Neural cell (in vitro differentiated cells): ENCODE data around the gene VSIG10L2. TPM values are rescaled to one million over a fixed set of nuclear protein-coding genes. Genes with fewer than 3 reads are reported as not detected.

ENCODE experiments used
- H2AFZ ChIP-seq: fragments of 200-600, 300-800 bp; sonication (generic), shearing (Covaris generic); 2 replicates; pipeline ENCODE4 v1.6.0; 2014; ENCODE audit warnings: low read depth, mild to moderate bottlenecking, antibody characterized with exemption, low read length, moderate library complexity
- H3F3A ChIP-seq: fragments of 200-600 bp; shearing (Covaris generic); 2 replicates; pipeline ENCODE4 v1.6.1; 2016; ENCODE audit warnings: mild to moderate bottlenecking, moderate library complexity, mixed read lengths, antibody characterized with exemption, low read length; ENCODE audit not compliant: insufficient read depth, poor library complexity, severe bottlenecking
- H3K27ac ChIP-seq: fragments of 200-600, 300-800 bp; sonication (generic), shearing (Covaris generic); 2 replicates; pipeline ENCODE4 v1.5.1; 2014; ENCODE audit warnings: mild to moderate bottlenecking, low read length, moderate library complexity
- H3K27me3 ChIP-seq: fragments of 300-800, 200-600 bp; sonication (generic), shearing (Covaris generic); 2 replicates; pipeline ENCODE4 v1.6.0; 2014; ENCODE audit warnings: mild to moderate bottlenecking, low read depth, low read length, moderate library complexity; ENCODE audit not compliant: insufficient read depth
- H3K36me3 ChIP-seq: fragments of 300-800, 200-600 bp; sonication (generic), shearing (Covaris generic); 2 replicates; pipeline ENCODE4 v1.5.1; 2014; ENCODE audit warnings: mild to moderate bottlenecking, antibody characterized with exemption, low read length, moderate library complexity; ENCODE audit not compliant: insufficient read depth
- H3K4me2 ChIP-seq: fragments of 300-800, 200-600 bp; sonication (generic), shearing (Covaris generic); 2 replicates; pipeline ENCODE4 v1.6.0; 2014; ENCODE audit warnings: mild to moderate bottlenecking, low read length
- H3K4me3 ChIP-seq: fragments of 300-800, 200-600 bp; sonication (generic), shearing (Covaris generic); 2 replicates; pipeline ENCODE4 v1.5.1; 2014; ENCODE audit warnings: mild to moderate bottlenecking, low read length, moderate library complexity
- H3K79me2 ChIP-seq: fragments of 200-600 bp; shearing (Covaris generic); replicated peaks from 2 replicates; pipeline ENCODE4 v1.6.0; 2014; ENCODE audit warnings: mild to moderate bottlenecking, low read length, moderate library complexity; ENCODE audit not compliant: insufficient read depth
- H3K9ac ChIP-seq: fragments of 300-800, 200-600 bp; sonication (generic), shearing (Covaris generic); 2 replicates; pipeline ENCODE4 v1.6.1; 2016; ENCODE audit warnings: mild to moderate bottlenecking, low read length, mixed read lengths
- H3K9me2 ChIP-seq: fragments of 200-600 bp; shearing (Covaris generic); 2 replicates; pipeline ENCODE4 v1.6.1; 2016; ENCODE audit warnings: mild to moderate bottlenecking, low read length, mixed read lengths; ENCODE audit not compliant: insufficient read depth
- H3K9me3 ChIP-seq: fragments of 200-600, 300-800 bp; sonication (generic), shearing (Covaris generic); 2 replicates; pipeline ENCODE4 v1.6.1; 2016; ENCODE audit warnings: mild to moderate bottlenecking, mixed run types, low read length, moderate library complexity, mixed read lengths
- H4K20me1 ChIP-seq: fragments of 200-600 bp; shearing (Covaris generic); 2 replicates; pipeline ENCODE4 v1.6.1; 2016; ENCODE audit warnings: mild to moderate bottlenecking, mixed run types; ENCODE audit not compliant: insufficient read depth
- CTCF ChIP-seq: fragments of 450-650 bp; IDR thresholded peaks from 2 replicates; pipeline ENCODE4 v1.5.1; 2014; ENCODE audit warnings: antibody characterized with exemption, mild to moderate bottlenecking, moderate library complexity; ENCODE audit not compliant: poor library complexity, severe bottlenecking
- EZH2 ChIP-seq: fragments of 200-600, 300-800 bp; shearing (Covaris generic), sonication (generic); IDR thresholded peaks from 2 replicates; pipeline ENCODE4 v1.6.1; 2014; ENCODE audit warnings: antibody characterized with exemption, low read length, borderline replicate concordance, mild to moderate bottlenecking; ENCODE audit not compliant: insufficient read depth, poor library complexity, severe bottlenecking
- MXI1 ChIP-seq: fragments of 450-650 bp; conservative IDR thresholded peaks from 2 replicates; pipeline ENCODE4 v1.6.1; 2014; ENCODE audit warnings: antibody characterized with exemption, mild to moderate bottlenecking; ENCODE audit not compliant: poor library complexity, severe bottlenecking
- SMC3 ChIP-seq: fragments of 450-650 bp; conservative IDR thresholded peaks from 2 replicates; pipeline ENCODE4 v1.6.1; 2014; ENCODE audit warnings: antibody characterized with exemption, mild to moderate bottlenecking, moderate library complexity; ENCODE audit not compliant: poor library complexity
- TAF1 ChIP-seq: IDR thresholded peaks from 2 replicates; pipeline ENCODE4 v1.6.1; 2012; ENCODE audit warnings: low read depth
- polyA plus RNA-seq: library from polyadenylated mRNA; depleted of rRNA; stranded (reverse); fragments of >200 nt; gene quantifications from 2 replicates; pipeline ENCODE4 v1.2.3, GENCODE V29; 2014

Gene VSIG10L2
- polyA plus RNA-seq, 1 donor from 2014 or later, result not detected

- Histone ChIP-seq H3F3A (no peaks in the 10 kb centered on the region), H3K9ac (no peak overlapping the region), H3K9me2 (no peaks in the 10 kb centered on the region), H3K27me3 (no peaks in the 10 kb centered on the region), H4K20me1 (no peaks in the 10 kb centered on the region), H3K4me2 (no peak overlapping the region), H3K36me3 (no peaks in the 10 kb centered on the region), H3K79me2 (no peaks in the 10 kb centered on the region), H3K4me3 (no peak overlapping the region), H3K27ac (no peak overlapping the region), H2AFZ (no peak overlapping the region), H3K9me3 (no peaks in the 10 kb centered on the region)
- no peak for TF ChIP-seq MXI1
- no peak for TF ChIP-seq CTCF
- no peak for TF ChIP-seq TAF1
- no peak for TF ChIP-seq EZH2
Measured at GRCh38 chr11:125938418-125938817, 7.4 kb upstream of the VSIG10L2 start.

GRCh38 chr11:125939081-125939521 lies 6.7 kb upstream of the VSIG10L2 start:
- H4K20me1 ChIP-seq, result no peaks in the 10 kb centered on the region
- no peaks in the 10 kb centered on the region for H3K9me3 ChIP-seq
- H3K9me2 ChIP-seq, result no peaks in the 10 kb centered on the region
- no peak overlapping the region for H3K9ac ChIP-seq
- H3K36me3 ChIP-seq, result no peaks in the 10 kb centered on the region
- no peak overlapping the region for H3K4me2 ChIP-seq
- no peaks in the 10 kb centered on the region for H3K79me2 ChIP-seq
- H3K4me3 ChIP-seq, result no peak overlapping the region
- no peak overlapping the region for H2AFZ ChIP-seq
- H3F3A ChIP-seq, result no peaks in the 10 kb centered on the region
- H3K27ac ChIP-seq, result no peak overlapping the region
- no peaks in the 10 kb centered on the region for H3K27me3 ChIP-seq
- TF ChIP-seq CTCF, result no peak
- no peak for TF ChIP-seq MXI1
- no peak for TF ChIP-seq SMC3

GRCh38 chr11:125940145-125940544 lies 5.7 kb upstream of the VSIG10L2 start:
- Histone ChIP-seq H3F3A (no peaks in the 10 kb centered on the region), H3K9me2 (no peaks in the 10 kb centered on the region)

More at GRCh38 chr11:125940145-125940544, 5.7 kb upstream of the VSIG10L2 start:
- Histone ChIP-seq H3K27me3 (no peaks in the 10 kb centered on the region), H3K36me3 (no peaks in the 10 kb centered on the region), H3K4me2 (no peak overlapping the region), H3K27ac (no peak overlapping the region), H4K20me1 (no peaks in the 10 kb centered on the region), H3K4me3 (no peak overlapping the region), H3K9me3 (no peaks in the 10 kb centered on the region), H3K9ac (no peak overlapping the region), H3K79me2 (no peaks in the 10 kb centered on the region), H2AFZ (no peak overlapping the region)
- TF ChIP-seq SMC3, result no peak
